CD4-positive, alpha-beta T cell treated with Interleukin-4 for 4 hours (primary cell): ENCODE data around the gene ABCA9.
"Not testable (repeated sequence)": the region's sequence is repeated elsewhere in the genome, so short reads cannot be mapped to it uniquely, and the experiment has no call there.

Source experiments
- DNase-seq: peaks from one replicate; pipeline ENCODE4 v3.0.0-alpha.2; 2020

The ABCA9 gene

DNA sequence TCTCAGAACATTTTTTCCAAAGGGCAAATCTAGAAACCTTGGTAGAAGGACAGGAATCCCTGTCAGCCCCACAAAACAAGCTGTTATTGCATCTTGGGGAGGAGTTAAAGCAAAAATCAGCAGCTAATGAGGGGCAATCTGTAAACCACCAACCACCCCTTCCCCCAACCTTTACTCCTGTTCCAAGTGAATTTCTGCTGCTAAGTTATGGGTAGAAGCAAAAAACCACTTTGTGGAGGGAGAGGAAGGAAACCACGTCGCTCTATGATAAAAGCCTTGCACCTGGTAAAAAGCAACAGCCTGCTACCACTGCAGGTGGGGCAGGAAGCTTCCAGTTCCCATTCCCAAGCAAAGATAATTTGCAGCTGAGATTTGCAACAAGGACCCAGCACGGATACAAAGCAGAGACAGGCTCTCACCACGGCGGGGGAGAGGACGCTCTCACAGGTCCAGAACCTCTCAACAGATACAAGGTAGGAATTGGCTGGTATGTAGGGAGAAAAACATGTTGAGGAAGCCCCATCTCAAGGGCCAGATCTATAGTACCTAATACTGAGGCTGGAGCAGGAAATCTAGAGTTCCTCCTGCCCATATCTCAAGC, 116.2 kb downstream of the ABCA9 start:
- DNase-seq: no peak

DNA sequence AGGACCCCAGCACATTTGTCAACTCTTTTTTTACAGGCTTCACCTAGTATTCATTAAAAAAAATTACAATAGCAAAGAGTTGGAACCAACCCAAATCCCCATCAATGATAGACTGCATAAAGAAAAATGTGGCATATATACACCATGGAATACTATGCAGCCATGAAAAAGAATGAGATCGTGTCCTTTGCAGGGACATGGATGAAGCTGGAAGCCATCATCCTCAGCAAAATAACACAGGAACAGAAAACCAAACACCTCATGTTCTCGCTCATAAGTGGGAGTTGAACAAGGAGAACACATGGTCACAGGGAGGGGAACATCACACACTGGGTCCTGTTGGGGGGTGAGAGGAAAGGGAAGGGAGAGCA, 116.9 kb downstream of the ABCA9 start:
- not testable (repeated sequence) for DNase-seq

DNA sequence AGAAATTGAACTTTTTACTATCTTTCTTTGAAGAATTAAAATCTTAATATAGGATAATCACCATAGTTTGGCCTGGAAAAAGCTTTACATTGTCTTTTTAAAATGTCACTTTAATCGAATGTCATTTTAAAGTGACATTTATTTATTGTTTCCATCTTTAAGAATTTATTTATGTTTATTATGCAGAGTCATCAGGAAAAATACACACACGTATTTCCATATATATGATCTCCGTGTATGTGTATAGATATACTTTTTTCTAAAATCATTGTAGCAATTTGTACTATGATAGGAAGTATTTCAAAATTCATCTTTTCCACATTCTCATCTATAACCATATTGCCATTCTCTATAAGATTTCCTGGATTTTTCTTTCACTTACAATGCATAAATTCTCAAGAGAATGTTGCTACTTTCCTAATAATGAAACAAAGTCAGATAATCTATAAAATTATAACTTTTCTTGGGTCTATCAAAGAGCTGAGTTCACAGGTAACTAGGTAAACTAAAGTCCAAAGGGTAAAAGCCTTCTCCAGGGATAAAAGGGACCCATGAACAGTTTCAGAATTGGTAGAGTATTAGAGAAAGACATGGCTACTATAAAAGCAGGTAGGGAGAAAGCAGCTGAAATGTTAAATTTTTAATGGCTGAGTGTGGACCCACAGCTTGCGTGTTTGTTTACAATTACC, 117.5 kb downstream of the ABCA9 start:
- no peak for DNase-seq

DNA sequence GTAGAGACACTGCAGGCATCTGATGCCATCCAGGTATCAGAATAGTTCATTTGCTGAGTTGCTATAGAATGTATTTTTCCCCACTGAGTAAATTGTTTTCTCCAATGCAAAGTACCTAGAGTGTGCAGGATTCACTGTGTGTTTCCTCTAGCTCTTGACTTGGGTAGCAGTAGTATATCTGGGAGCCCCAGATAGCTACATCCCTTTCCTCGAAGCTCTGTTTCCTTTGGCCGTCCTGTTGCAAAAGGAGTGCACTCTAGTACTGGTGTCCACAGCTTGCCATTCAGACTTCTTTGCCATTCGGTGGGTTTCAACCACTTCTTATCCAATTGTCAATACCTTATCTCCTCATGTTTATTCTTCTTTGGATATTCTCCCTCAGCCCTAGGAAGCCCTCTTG, 118.3 kb downstream of the ABCA9 start:
- DNase-seq: no peak

DNA sequence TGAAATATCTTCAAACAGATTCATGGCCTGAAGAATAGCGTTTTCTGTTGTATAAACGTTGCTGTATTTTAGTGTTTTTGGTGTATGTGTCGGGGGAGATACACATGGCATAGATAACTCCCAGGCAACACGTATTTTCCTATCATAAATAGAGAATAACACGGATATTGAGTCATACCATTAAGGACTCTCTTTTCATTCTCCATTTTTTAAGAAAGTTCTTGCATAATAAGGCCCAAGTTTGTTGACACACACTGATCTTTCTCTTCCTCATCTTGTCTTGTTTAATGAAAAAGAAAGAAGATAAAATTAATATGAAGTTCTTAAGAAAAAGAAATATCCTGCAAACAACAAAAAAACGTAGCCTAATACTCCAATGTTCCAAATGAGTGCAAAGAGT, 119.0 kb downstream of the ABCA9 start:
- DNase-seq: no peak

DNA sequence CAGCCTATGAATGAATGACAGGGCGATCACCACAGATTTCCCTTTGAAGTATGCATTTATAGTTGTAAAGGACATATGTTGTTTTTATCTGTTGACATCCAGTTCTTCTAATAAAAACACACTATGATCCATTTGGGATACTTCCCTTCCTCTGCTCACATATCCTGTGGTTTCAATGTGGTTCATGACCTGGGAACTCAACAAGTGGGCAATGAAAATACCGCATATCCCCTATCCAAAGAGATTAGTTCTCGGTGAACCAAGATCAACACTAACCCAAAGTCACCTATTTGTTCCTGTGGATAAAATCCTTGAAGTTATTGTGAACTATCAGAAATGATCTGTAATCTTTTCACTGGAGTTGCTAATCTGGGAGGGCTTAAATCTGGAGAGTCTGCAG, 121.5 kb downstream of the ABCA9 start:
- no peak for DNase-seq

DNA sequence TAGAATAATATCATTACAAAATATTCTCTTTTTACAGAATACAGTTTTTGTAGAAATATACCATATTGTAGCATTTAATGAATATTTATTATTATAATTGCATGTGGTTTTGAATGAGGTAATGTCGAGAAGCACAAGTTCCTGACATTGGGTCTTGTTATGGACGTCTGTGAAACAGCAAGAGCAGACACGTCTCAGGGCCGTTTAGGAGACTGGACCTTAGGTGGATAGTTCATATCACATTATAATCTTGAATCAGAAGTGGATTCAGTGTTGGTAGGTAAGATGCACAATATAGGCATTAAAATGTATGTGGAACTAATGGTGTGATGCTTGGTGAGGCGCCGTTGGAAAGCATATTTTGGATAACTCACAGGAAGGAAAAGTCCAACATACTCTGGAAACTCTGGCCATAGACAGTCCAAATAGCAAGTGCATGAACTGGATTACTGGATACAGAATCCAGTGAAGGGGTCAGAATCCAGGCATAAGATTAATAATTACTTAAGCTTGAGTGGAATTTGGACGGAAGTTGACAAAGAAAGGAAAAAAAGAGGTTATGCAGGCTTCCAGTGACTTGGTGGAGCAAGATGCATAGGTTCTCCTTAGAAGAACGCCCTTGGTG, 122.7 kb downstream of the ABCA9 start:
- no peak for DNase-seq

DNA sequence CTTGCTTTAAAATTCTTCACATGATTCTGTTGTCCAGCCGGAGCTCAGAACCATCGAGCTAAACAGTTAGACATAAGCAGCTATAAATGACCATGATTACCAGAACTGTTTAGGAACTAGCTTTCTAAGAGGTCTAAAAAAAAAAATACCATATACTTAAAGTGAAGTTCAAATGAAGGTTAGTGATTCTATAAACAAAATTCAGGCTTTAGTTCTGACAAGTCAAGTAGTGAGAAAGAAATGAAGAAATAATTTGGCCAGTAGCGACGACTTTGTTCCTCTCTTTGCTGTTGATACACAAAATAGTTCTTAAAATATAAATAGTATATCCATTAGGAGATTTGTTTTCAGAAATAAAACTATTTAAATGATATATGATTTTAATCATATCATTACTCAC, 133.2 kb downstream of the ABCA9 start:
- DNase-seq: no peak

DNA sequence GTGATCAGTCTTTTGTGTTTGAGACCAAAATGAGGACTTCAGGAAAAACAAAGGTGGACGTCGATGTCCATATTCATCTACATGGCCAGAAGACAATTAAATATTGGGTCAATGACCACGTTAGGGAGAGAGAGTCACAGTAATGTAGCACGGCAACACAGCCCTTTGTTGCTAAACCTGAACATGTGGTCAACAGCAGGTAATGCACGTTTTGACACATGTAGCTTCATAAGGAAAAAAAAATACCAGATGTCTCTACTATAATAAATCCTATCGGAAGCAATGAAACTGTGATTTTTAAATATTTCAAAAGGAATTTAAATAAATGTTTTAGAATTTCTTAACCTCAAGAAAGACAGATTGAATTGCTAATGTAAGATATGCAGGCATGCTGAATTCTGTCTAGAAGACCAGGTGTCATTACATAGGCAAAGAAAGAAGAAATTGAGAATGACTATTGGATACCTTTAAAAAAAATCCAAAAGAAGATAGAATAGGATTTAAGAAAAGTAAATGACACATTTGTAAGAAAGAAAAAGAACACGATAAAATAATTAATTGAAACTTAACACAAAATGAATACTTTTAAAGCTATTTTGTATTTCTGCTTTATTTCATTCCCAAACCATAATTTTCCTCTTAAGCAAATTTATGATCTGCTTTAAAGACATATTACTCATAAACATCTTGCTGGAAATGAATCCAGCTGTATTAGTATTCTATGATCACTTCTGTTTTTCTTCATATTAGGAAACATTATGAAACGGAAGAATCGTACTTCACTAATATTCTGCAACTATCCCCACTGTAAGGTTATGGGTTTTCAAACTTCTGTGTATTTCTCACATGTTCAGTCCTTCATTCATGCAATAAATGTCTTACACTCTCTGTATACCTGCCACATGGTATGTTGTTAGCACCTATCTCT, 135.7 kb downstream of the ABCA9 start:
- no peak for DNase-seq
